ENCODE data around the gene WDR31. TPM values are rescaled to one million over a fixed set of nuclear protein-coding genes. Genes with fewer than 3 reads are reported as not detected.

WDR31 gene
- total RNA-seq, 1 donor from 2014 or later = 1.9 TPM

- Mint-ChIP-seq H3K36me3 (ENCODE audit: low read depth) (no peaks in the 10 kb centered on the region), H3K9me3 (no peaks in the 10 kb centered on the region), H3K27me3 (ENCODE audit: insufficient read depth) (no peaks in the 10 kb centered on the region), H3K4me3 (no peak overlapping the region), H3K4me1 (ENCODE audit: low read depth) (no peaks in the 10 kb centered on the region), H3K27ac (no peak overlapping the region)
- intact Hi-C loops (cut with micrococcal nuclease) = no loop called here
- DNase-seq (ENCODE audit: low spot score) = no peak
These were observed 26.8 kb downstream of the WDR31 start for GRCh38 chr9:113313261-113313660.

- no peak overlapping the region for H3K27ac Mint-ChIP-seq
- H3K9me3 Mint-ChIP-seq = no peaks in the 10 kb centered on the region
- H3K36me3 Mint-ChIP-seq (ENCODE audit: low read depth) = no peaks in the 10 kb centered on the region
- intact Hi-C loops (cut with micrococcal nuclease) = no loop called here
- no peaks in the 10 kb centered on the region for H3K4me1 Mint-ChIP-seq (ENCODE audit: low read depth)
- H3K27me3 Mint-ChIP-seq (ENCODE audit: insufficient read depth) = no peaks in the 10 kb centered on the region
- H3K4me3 Mint-ChIP-seq = no peak overlapping the region
- DNase-seq (ENCODE audit: low spot score) = no peak
These were observed 28.1 kb downstream of the WDR31 start for GRCh38 chr9:113311961-113312360.

GRCh38 chr9:113310538-113310937 is 29.5 kb downstream of the WDR31 start:
- Mint-ChIP-seq H3K27ac (no peak overlapping the region), H3K36me3 (ENCODE audit: low read depth) (no peaks in the 10 kb centered on the region), H3K9me3 (no peaks in the 10 kb centered on the region), H3K27me3 (ENCODE audit: insufficient read depth) (peaks cover 5% of the 10 kb centered on the region), H3K4me3 (no peak overlapping the region), H3K4me1 (ENCODE audit: low read depth) (no peaks in the 10 kb centered on the region)
- intact Hi-C loops (cut with micrococcal nuclease) = no loop called here
- no peak for DNase-seq (ENCODE audit: low spot score)

GRCh38 chr9:113309204-113309813 is 30.8 kb downstream of the WDR31 start:
- H3K4me1 Mint-ChIP-seq (ENCODE audit: low read depth) = no peaks in the 10 kb centered on the region
- H3K27me3 Mint-ChIP-seq (ENCODE audit: insufficient read depth) = peaks cover 8% of the 10 kb centered on the region
- peak; percentile 10 for DNase-seq (ENCODE audit: low spot score)
- H3K27ac Mint-ChIP-seq = no peak overlapping the region
- intact Hi-C loops (cut with micrococcal nuclease) = loop anchor here (1.0 to 2.0 kb wide), 3 partner anchors 67 to 349 kb away; partner anchors contain the start of gene HDHD3
- no peak overlapping the region for H3K4me3 Mint-ChIP-seq
- H3K36me3 Mint-ChIP-seq (ENCODE audit: low read depth) = no peaks in the 10 kb centered on the region
- no peaks in the 10 kb centered on the region for H3K9me3 Mint-ChIP-seq

GRCh38 chr9:113307396-113307975 is 32.6 kb downstream of the WDR31 start:
- Mint-ChIP-seq H3K9me3 (no peaks in the 10 kb centered on the region), H3K36me3 (ENCODE audit: low read depth) (no peaks in the 10 kb centered on the region), H3K4me3 (no peak overlapping the region), H3K27me3 (ENCODE audit: insufficient read depth) (peaks cover 8% of the 10 kb centered on the region), H3K4me1 (ENCODE audit: low read depth) (no peaks in the 10 kb centered on the region), H3K27ac (no peak overlapping the region)
- intact Hi-C loops (cut with micrococcal nuclease) = no loop called here
- DNase-seq (ENCODE audit: low spot score) = no peak

- Mint-ChIP-seq H3K36me3 (ENCODE audit: low read depth) (no peaks in the 10 kb centered on the region), H3K9me3 (no peaks in the 10 kb centered on the region), H3K27me3 (ENCODE audit: insufficient read depth) (peaks cover 12% of the 10 kb centered on the region), H3K4me1 (ENCODE audit: low read depth) (no peaks in the 10 kb centered on the region), H3K27ac (no peak overlapping the region), H3K4me3 (no peak overlapping the region)
- no peak for DNase-seq (ENCODE audit: low spot score)
- intact Hi-C loops (cut with micrococcal nuclease) = no loop called here
These were observed 33.5 kb downstream of the WDR31 start for GRCh38 chr9:113306566-113306965.

GRCh38 chr9:113302792-113303418 is 37.2 kb downstream of the WDR31 start, which contains the start of gene RNF183:
RNF183 (minus strand) TSS chr9:113303376; CDS start chr9:113298184, 5,192 bp downstream.
- no peaks in the 10 kb centered on the region for H3K9me3 Mint-ChIP-seq
- no peak within 1 kb of the TSS for H3K27ac Mint-ChIP-seq
- DNase-seq (ENCODE audit: low spot score) = no peak
- no peaks in the 10 kb centered on the region for H3K4me1 Mint-ChIP-seq (ENCODE audit: low read depth)
- peaks cover 17% of the 10 kb centered on the region for H3K27me3 Mint-ChIP-seq (ENCODE audit: insufficient read depth)
- intact Hi-C loops (cut with micrococcal nuclease) = no loop called here
- H3K4me3 Mint-ChIP-seq = no peak within 1 kb of the TSS
- no peaks in the 10 kb centered on the region for H3K36me3 Mint-ChIP-seq (ENCODE audit: low read depth)

- Mint-ChIP-seq H3K4me3 (no peak overlapping the region), H3K36me3 (ENCODE audit: low read depth) (no peaks in the 10 kb centered on the region), H3K27ac (no peak overlapping the region), H3K4me1 (ENCODE audit: low read depth) (no peaks in the 10 kb centered on the region), H3K27me3 (ENCODE audit: insufficient read depth) (peaks cover 17% of the 10 kb centered on the region), H3K9me3 (no peaks in the 10 kb centered on the region)
- DNase-seq (ENCODE audit: low spot score) = no peak
- intact Hi-C loops (cut with micrococcal nuclease) = no loop called here
These were observed 38.5 kb downstream of the WDR31 start for GRCh38 chr9:113301548-113301947.

- no peak for DNase-seq (ENCODE audit: low spot score)
- intact Hi-C loops (cut with micrococcal nuclease) = no loop called here
These were observed 40.2 kb downstream of the WDR31 start for GRCh38 chr9:113299800-113300292.

GRCh38 chr9:113298924-113299770 is 40.9 kb downstream of the WDR31 start:
- no peaks in the 10 kb centered on the region for H3K9me3 Mint-ChIP-seq
- intact Hi-C loops (cut with micrococcal nuclease) = no loop called here
- H3K4me1 Mint-ChIP-seq (ENCODE audit: low read depth) = no peaks in the 10 kb centered on the region
- peaks cover 9% of the 10 kb centered on the region for H3K27me3 Mint-ChIP-seq (ENCODE audit: insufficient read depth)
- no peak overlapping the region for H3K4me3 Mint-ChIP-seq
- DNase-seq (ENCODE audit: low spot score) = no peak
- no peaks in the 10 kb centered on the region for H3K36me3 Mint-ChIP-seq (ENCODE audit: low read depth)
- H3K27ac Mint-ChIP-seq = no peak overlapping the region

More at GRCh38 chr9:113299800-113300292, 40.2 kb downstream of the WDR31 start:
- H3K27ac Mint-ChIP-seq = no peak overlapping the region
- H3K27me3 Mint-ChIP-seq (ENCODE audit: insufficient read depth) = peaks cover 9% of the 10 kb centered on the region
- no peaks in the 10 kb centered on the region for H3K9me3 Mint-ChIP-seq
- H3K4me1 Mint-ChIP-seq (ENCODE audit: low read depth) = no peaks in the 10 kb centered on the region
- no peak overlapping the region for H3K4me3 Mint-ChIP-seq
- H3K36me3 Mint-ChIP-seq (ENCODE audit: low read depth) = no peaks in the 10 kb centered on the region

GRCh38 chr9:113298311-113298710 is 41.8 kb downstream of the WDR31 start:
- no peak overlapping the region for H3K4me3 Mint-ChIP-seq
- intact Hi-C loops (cut with micrococcal nuclease) = no loop called here
- no peaks in the 10 kb centered on the region for H3K4me1 Mint-ChIP-seq (ENCODE audit: low read depth)
- no peak for DNase-seq (ENCODE audit: low spot score)
- peaks cover 9% of the 10 kb centered on the region for H3K27me3 Mint-ChIP-seq (ENCODE audit: insufficient read depth)
- no peak overlapping the region for H3K27ac Mint-ChIP-seq
- H3K9me3 Mint-ChIP-seq = no peaks in the 10 kb centered on the region
- H3K36me3 Mint-ChIP-seq (ENCODE audit: low read depth) = no peaks in the 10 kb centered on the region

GRCh38 chr9:113296796-113297558 is 43.1 kb downstream of the WDR31 start:
- intact Hi-C loops (cut with micrococcal nuclease) = no loop called here
- Mint-ChIP-seq H3K27me3 (ENCODE audit: insufficient read depth) (peaks cover 5% of the 10 kb centered on the region), H3K36me3 (ENCODE audit: low read depth) (peaks cover 4% of the 10 kb centered on the region), H3K27ac (no peak overlapping the region), H3K9me3 (no peaks in the 10 kb centered on the region), H3K4me1 (ENCODE audit: low read depth) (no peaks in the 10 kb centered on the region), H3K4me3 (no peak overlapping the region)
- no peak for DNase-seq (ENCODE audit: low spot score)

Data from activated T-helper 1 cell treated with anti-CD3 and anti-CD28 coated beads, Interleukin-12 subunit alpha, Interleukin-12 subunit beta, Interleukin-2, Interleukin-4 antibody, amounts not matched to agents 30 ng/mL and 10 ng/mL and 1 ng/mL, durations not matched to agents 14 hours and 24 hours and 36 hours (primary cell).